Erythroblast (primary cell): ENCODE measurements around the gene IFITM1.
"Not testable (repeated sequence)": the region's sequence is repeated elsewhere in the genome, so short reads cannot be mapped to it uniquely, and the experiment has no call there.

Experiments
- GATA1 ChIP-seq: IDR thresholded peaks from 2 replicates; pipeline ENCODE4 v1.6.1; 2011; ENCODE audit warnings: low read depth, mild to moderate bottlenecking, control low read depth, low read length, moderate library complexity
- POLR2A ChIP-seq: IDR thresholded peaks from 2 replicates; pipeline ENCODE4 v1.6.1; 2011; ENCODE audit warnings: mild to moderate bottlenecking, low read length

DNA sequence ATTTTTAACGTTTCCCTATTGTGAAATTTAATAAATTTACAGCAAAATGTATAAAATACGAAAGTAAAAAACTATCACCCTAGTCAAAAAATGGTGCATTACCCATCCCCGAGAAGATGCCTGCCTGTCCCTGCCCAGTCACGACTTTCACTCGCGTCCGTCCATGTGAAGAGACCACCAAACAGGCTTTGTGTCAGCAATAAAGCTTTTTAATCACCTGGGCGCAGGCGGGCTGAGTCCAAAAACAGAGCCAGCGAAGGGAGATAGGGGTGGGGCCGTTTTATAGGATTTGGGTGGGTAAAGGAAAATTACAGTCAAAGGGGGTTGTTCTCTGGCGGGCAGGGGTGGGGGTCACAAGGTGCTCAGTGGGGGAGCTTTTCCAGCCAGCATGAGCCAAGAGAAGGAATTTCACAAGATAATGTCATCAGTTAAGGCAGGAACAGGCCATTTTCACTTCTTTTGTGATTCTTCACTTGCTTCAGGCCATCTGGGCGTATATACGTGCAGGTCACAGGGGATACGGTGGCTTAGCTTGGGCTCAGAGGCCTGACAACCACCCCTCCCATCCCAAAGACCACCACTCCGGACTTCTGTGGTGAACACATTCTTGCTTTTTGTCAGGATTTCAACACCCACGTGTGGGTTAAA is 19.9 kb downstream of the IFITM1 start:
- not testable (repeated sequence) for TF ChIP-seq POLR2A, GATA1
